GM23248 (cell line): Measurements from ENCODE around the gene RECQL5.

Experiments used
- EZH2 ChIP-seq: fragments of 200-600 bp; sonication (generic); IDR thresholded peaks from 2 replicates; pipeline ENCODE4 v1.6.1; 2018; ENCODE audit warnings: antibody characterized with exemption, mild to moderate bottlenecking; ENCODE audit not compliant: insufficient read depth, poor library complexity, severe bottlenecking
- EZH2phosphoT487 ChIP-seq: fragments of 200-600 bp; sonication (generic); IDR thresholded peaks from 2 replicates; pipeline ENCODE4 v1.6.1; 2018; ENCODE audit warnings: antibody characterized with exemption, moderate library complexity, mild to moderate bottlenecking, low read depth; ENCODE audit not compliant: insufficient read depth

GRCh38 chr17:75698659-75699058 is 31.7 kb upstream of the RECQL5 start:
- TF ChIP-seq EZH2phosphoT487 (no peak), EZH2 (no peak)
